ENCODE results near the gene PIK3R2.
"Not testable (repeated sequence)": the region's sequence is repeated elsewhere in the genome, so short reads cannot be mapped to it uniquely, and the experiment has no call there.

Gene PIK3R2

DNA sequence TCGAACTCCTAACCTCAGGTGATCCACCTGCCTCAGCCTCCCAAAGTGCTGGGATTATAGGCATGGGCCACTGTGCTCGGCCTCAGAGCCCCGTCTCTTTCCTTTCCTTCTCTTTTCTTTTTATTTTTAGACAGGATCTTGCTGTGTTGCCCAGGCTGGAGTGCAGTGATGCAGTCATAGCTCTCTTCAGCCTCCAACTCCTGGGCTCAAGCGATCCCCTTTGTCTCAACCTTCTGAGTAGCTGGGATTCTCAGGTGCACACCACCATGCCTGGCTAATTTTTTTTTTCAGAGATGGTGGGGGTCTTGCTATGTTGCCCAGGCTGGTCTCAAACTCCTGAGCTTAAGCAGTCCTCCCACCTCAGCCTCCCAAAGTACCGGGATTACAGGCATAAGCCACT is 56.9 kb downstream of the PIK3R2 start:
- H3K9me3 Mint-ChIP-seq; H3K27me3 Mint-ChIP-seq; H3K27ac Mint-ChIP-seq; H3K36me3 Mint-ChIP-seq (ENCODE audit: low read depth); H3K4me3 Mint-ChIP-seq; H3K4me1 Mint-ChIP-seq (ENCODE audit: low read depth): not testable (repeated sequence)

DNA sequence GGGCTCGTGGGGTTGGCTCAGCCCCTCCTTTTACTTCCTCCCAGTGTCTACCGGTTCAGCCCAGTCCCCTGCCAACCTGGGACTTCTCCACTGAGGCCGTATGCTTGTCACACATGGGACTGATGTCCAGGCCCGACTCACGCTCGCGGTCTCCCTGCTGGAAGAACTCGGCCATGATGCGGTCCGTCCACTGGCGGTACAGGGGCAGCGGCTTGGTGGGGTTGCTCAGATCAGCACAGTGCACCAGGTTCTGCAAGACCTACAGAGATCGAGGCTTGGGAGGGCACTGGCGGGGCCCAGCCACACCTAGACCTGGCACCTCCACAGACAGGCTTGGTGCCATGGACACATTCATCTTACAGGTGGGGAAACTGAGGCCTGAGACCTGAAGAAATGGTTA is 58.7 kb downstream of the PIK3R2 start:
- no peak overlapping the region for H3K4me3 Mint-ChIP-seq
- no peaks in the 10 kb centered on the region for H3K9me3 Mint-ChIP-seq
- no peak overlapping the region for H3K27ac Mint-ChIP-seq
- no peaks in the 10 kb centered on the region for H3K36me3 Mint-ChIP-seq (ENCODE audit: low read depth)
- peaks cover 4% of the 10 kb centered on the region for H3K4me1 Mint-ChIP-seq (ENCODE audit: low read depth)
- H3K27me3 Mint-ChIP-seq = no peaks in the 10 kb centered on the region

DNA sequence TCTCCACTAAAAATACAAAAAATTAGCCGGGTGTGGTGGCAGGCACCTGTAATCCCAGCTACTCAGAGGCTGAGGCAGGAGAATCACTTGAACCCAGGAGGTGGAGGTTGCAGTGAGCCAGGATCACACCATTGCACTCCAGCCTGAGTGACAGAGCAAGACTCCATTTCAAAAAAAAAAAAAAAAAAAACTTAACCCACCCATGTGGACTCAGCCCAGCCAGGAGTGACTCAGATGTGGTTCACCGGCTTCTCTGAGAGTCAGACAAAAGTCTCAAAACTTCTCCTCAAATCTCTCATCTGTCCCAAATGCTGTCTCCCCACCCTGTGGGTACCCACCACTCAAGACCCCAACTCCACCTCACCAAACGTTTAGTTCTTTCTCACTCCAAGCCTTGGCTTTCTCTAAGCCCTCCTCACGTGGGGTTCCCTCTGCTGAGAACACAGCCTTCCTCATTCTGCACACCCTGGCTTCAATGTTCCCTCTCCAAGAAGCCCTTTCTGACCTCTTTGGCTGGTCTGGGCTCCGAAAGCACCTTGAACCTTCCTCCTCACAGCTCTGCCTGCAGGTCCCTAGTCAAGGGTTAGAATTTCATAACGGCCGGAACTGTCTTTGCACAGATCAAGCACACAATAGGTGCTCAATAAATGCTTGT is 61.9 kb downstream of the PIK3R2 start:
- Mint-ChIP-seq H3K4me3 (no peak overlapping the region), H3K4me1 (ENCODE audit: low read depth) (peaks cover 6% of the 10 kb centered on the region), H3K36me3 (ENCODE audit: low read depth) (no peaks in the 10 kb centered on the region), H3K27ac (no peak overlapping the region), H3K27me3 (peaks cover 3% of the 10 kb centered on the region), H3K9me3 (no peaks in the 10 kb centered on the region)

DNA sequence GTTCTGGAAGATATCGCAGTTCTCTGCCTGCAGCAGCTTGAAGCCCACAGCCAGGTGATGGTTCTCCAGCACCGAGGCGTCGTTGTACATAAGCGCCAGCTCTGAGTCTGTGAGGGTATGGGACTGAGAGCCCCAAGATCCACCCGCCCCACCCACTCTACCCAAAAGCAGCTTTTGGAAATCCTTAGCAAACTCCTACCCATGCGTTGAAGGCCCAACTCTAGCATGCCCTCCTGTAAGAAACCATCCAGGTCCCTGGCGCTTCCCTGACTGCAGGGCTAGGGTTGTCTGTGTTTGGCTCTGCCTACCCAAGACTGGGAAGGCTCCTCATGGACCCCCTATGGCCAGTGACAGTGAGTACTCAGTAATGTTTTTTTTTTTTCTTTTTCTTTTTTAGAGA is 63.8 kb downstream of the PIK3R2 start:
- no peaks in the 10 kb centered on the region for H3K36me3 Mint-ChIP-seq (ENCODE audit: low read depth)
- no peak overlapping the region for H3K27ac Mint-ChIP-seq
- no peaks in the 10 kb centered on the region for H3K9me3 Mint-ChIP-seq
- H3K4me3 Mint-ChIP-seq = no peak overlapping the region
- peaks cover 9% of the 10 kb centered on the region for H3K27me3 Mint-ChIP-seq
- peaks cover 10% of the 10 kb centered on the region for H3K4me1 Mint-ChIP-seq (ENCODE audit: low read depth)

DNA sequence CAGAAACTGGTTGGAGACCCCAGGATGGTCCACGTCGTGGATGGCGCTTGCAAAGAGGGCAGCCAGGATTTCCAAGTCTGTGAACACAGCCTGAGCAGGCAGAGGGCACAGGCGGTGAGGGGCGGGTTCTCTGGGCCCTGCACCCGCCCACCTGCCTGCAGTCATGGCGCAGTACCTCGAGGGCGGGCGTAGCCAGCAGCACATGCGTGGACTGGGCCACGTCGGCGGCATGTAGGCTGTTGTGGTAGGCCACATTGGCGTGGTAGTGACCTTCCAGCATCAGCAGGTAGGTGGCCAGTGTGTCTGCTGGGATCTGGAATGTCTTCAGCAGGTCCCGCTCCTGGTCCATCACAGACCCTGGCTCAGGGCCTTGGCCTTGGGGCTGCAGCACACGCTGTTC is 65.2 kb downstream of the PIK3R2 start:
- no peak overlapping the region for H3K27ac Mint-ChIP-seq
- H3K36me3 Mint-ChIP-seq (ENCODE audit: low read depth) = no peaks in the 10 kb centered on the region
- peaks cover 10% of the 10 kb centered on the region for H3K4me1 Mint-ChIP-seq (ENCODE audit: low read depth)
- H3K4me3 Mint-ChIP-seq = no peak overlapping the region
- H3K27me3 Mint-ChIP-seq = peaks cover 17% of the 10 kb centered on the region
- no peaks in the 10 kb centered on the region for H3K9me3 Mint-ChIP-seq

DNA sequence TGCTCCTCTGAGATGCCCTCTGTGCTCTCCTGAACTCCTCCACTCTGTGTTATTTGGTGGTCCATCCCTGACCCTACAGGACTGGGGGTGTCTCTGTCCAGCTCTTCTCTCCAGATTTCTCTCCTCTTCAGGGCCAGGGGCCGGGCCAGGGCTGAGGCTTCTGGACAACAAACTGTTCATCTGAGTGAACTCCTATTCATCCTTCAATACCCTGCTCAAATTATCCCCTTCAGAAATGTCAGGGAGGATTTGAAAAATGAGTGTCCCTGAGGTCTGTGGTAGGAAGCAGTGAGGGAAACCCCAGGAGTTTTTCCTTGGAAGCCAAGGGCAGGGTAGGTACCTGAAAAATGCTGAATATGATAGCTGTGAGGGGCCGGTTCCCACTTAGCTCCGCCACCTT is 65.6 kb downstream of the PIK3R2 start:
- peaks cover 10% of the 10 kb centered on the region for H3K4me1 Mint-ChIP-seq (ENCODE audit: low read depth)
- H3K9me3 Mint-ChIP-seq = no peaks in the 10 kb centered on the region
- no peak overlapping the region for H3K27ac Mint-ChIP-seq
- no peak overlapping the region for H3K4me3 Mint-ChIP-seq
- H3K27me3 Mint-ChIP-seq = peaks cover 20% of the 10 kb centered on the region
- H3K36me3 Mint-ChIP-seq (ENCODE audit: low read depth) = no peaks in the 10 kb centered on the region
